Measurements from ENCODE around the gene KRCC1. TPM values are rescaled to one million over a fixed set of nuclear protein-coding genes. Genes with fewer than 3 reads are reported as not detected.
"Not testable (repeated sequence)": the region's sequence is repeated elsewhere in the genome, so short reads cannot be mapped to it uniquely, and the experiment has no call there.

KRCC1 gene
- polyA plus RNA-seq, 3 donors, result 11.8 to 48.0 (median 17.2) TPM

GRCh38 chr2:88053934-88054781, 1.4 kb downstream of the KRCC1 start:
- H3K27ac ChIP-seq (ENCODE audit: low read depth, low read length), result no peak overlapping the region
- 28 to 52% (median 42%) methylated on average over 10 of the region's 10 CpGs for WGBS, 3 donors

GRCh38 chr2:88053296-88053695, 2.3 kb downstream of the KRCC1 start:
- WGBS, 3 donors, result 1 to 10% (median 6%) methylated on average over 1 of the region's 1 CpG
- H3K27ac ChIP-seq (ENCODE audit: low read depth, low read length), result no peak overlapping the region

DNA sequence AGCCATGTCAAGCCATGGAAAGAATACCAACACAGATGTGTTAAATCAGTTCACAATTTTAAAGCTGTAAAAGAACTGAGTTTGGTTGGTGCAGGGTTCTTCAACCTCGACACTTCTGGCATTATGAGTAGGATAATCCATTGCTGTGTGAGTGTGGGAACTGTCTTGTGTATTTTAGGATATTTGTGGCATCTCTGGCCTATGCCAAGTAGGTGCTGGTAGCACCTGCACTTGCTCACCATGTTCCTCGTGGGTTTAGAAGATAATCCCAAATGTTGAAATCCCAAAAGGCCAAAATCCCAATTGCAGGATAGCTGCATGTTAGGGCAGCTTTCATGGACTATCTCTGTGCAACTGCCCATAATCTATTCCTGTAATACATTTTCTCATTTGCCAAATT, 3.8 kb downstream of the KRCC1 start:
- 68 to 87% (median 80%) methylated on average over 2 of the region's 2 CpGs for WGBS, 3 donors

GRCh38 chr2:88049622-88050021, 6.0 kb downstream of the KRCC1 start:
- 71 to 100% (median 87%) methylated on average over 1 of the region's 1 CpG for whole genome bisulfite sequencing, 3 donors
- H3K27ac ChIP-seq (ENCODE audit: low read depth, low read length), result no peak overlapping the region

More for the DNA sequence above, 3.8 kb downstream of the KRCC1 start:
- H3K27ac ChIP-seq (ENCODE audit: low read depth, low read length), result no peak overlapping the region

DNA sequence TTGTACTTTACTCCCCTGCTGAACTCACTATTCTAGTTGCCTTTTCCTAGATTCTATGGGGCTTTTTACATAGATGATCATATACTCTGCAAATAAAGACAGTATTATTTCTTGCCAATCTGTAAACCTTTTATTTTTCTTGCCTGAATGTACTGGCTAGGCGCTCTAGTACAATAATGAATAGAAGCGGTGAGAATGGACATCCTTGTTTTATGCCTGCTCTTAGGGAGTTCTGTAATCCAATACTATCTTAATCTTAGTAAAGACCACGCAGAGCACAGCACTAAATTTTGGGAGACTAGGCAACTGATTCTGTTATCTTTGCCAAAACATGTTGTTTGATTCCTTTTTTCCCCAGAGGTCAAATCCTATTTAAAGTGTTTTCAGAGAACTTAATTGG, 7.0 kb downstream of the KRCC1 start:
- WGBS, 3 donors, result 85 to 93% (median 85%) methylated on average over 3 of the region's 3 CpGs
- no peak overlapping the region for H3K27ac ChIP-seq (ENCODE audit: low read depth, low read length)

DNA sequence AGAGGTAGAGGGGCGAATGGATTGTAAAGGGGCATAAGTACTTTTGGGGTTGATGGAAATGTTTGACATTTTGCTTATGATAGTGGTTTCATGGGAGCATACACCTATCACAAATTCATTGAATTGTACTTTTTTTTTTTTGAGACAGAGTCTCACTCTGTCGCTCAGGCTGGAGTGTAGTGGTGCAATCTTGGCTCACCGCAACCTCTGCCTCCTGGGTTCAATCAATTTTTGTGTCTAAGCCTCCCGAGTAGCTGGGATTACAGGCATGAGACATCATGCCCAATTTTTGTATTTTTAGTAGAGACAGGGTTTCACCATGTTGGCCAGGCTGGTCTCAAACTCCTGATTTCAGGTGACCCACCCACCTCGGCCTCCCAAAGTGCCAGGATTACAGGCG, 10.0 kb downstream of the KRCC1 start:
- H3K27ac ChIP-seq (ENCODE audit: low read depth, low read length), result not testable (repeated sequence)
- 88 to 92% (median 89%) methylated on average over 6 of the region's 6 CpGs for WGBS, 3 donors

GRCh38 chr2:88042476-88042875, 13.1 kb downstream of the KRCC1 start:
- 97 to 99% (median 99%) methylated on average over 5 of the region's 5 CpGs for WGBS, 3 donors
- no peak overlapping the region for H3K27ac ChIP-seq (ENCODE audit: low read depth, low read length)

DNA sequence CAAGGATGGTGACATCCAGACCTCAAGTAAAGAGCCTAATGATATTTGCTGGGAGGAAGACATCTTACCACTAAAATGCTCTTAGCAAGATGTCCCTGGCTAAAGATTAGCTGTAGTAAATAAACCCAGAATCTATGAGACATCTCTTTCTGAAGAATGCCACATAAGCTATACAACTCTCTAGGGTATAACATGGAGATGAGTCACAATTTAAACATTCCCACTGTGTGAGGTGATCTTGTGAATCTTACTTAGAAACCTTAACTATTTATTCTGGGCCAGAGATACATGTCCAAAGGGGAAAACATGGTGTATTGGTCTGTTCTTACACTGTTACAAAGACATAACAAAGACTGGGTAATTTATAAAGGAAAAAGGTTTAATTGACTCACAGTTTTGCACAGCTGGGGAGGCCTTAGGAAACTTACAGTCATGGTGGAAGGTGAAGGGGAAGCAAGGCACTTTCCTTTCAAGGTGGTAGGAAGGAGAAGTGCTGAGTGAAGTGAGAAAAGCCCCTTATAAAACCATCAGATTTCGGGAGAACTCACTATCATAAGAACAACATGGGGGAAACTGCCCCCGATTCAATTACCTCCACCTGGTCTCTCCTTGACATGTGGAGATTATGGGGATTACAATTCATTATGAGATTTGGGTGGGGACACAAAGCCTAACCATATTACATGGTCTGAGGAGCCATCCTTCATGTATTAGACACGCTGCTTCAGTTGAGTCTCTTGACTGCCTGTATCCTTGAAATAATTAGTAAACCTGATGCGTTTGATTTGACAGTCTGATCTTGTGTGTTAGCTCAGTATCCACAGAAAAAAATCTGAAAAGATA, 17.1 kb downstream of the KRCC1 start:
- H3K27ac ChIP-seq (ENCODE audit: low read depth, low read length), result no peak overlapping the region
- WGBS, 3 donors, result 95 to 97% (median 96%) methylated on average over 4 of the region's 4 CpGs

- H3K27ac ChIP-seq (ENCODE audit: low read depth, low read length), result no peak overlapping the region
Measured at GRCh38 chr2:88036606-88037005, 19.0 kb downstream of the KRCC1 start.

DNA sequence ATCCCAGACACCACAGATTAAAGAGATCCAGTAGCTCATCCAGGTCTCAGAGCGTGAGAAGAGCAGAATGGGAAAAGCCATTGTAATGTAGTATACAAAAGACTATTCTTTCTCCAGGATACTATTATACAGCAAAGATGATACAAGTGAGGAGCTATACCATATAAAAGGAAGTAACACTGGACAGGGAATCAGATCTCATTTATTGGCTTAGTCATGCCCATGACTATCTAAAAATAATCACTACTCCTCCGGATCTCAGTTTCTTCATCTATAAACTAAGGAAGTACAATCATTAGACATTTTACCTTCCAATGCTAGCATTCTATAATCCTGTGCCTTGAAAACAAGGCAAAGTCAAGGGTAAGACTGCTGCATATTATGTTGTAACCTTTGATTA, 19.4 kb downstream of the KRCC1 start:
- no peak overlapping the region for H3K27ac ChIP-seq (ENCODE audit: low read depth, low read length)
- WGBS, 3 donors, result 69 to 83% (median 78%) methylated on average over 2 of the region's 2 CpGs

GRCh38 chr2:88032070-88032702, 23.4 kb downstream of the KRCC1 start:
- WGBS, 3 donors, result 94 to 98% (median 95%) methylated on average over 7 of the region's 7 CpGs

GRCh38 chr2:88028931-88029330, 26.7 kb downstream of the KRCC1 start:
- no peak overlapping the region for H3K27ac ChIP-seq (ENCODE audit: low read depth, low read length)
- WGBS, 3 donors, result 95 to 98% (median 95%) methylated on average over 4 of the region's 4 CpGs

More at GRCh38 chr2:88032070-88032702, 23.4 kb downstream of the KRCC1 start:
- H3K27ac ChIP-seq (ENCODE audit: low read depth, low read length), result no peak overlapping the region

DNA sequence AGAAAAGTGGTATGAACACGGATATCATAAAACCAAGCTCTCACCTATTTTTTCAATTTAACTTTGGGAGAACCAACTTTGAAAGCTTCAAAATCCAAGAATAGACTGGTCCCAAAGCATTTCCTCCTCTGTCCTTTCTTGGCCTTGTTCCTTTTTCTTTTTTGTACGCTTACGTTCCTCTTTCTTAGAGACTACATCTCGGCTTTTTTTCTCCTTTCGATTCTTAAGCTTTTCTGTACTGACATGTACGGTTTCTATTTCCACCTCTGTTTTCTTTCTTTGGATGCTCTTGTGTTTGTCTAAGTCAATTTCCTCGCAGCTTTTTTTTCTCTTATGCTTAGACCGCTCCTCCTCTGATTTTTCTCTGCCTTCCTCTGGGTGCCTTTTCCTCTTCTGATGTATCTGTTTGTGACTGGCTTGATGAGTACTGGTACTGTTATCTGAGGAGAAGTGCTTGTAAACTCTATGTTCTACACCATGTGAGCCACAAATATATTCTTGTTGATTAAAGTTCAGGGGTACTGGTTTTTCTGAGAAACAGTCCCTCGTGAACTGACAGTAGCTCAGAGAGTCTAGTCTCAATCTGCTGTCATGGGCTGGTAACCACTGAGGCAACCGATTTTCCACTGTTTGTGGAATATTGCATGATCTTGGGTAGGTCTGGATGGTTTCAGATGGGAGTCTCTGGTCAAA, 27.7 kb downstream of the KRCC1 start:
- H3K27ac ChIP-seq (ENCODE audit: low read depth, low read length), result no peak overlapping the region
- WGBS, 3 donors, result 62 to 95% (median 65%) methylated on average over 10 of the region's 10 CpGs

- WGBS, 3 donors, result 78 to 86% (median 82%) methylated on average over 6 of the region's 6 CpGs
- H3K27ac ChIP-seq (ENCODE audit: low read depth, low read length), result no peak overlapping the region
Measured at GRCh38 chr2:88024509-88024908, 31.1 kb downstream of the KRCC1 start.

GRCh38 chr2:88022669-88022921, 33.0 kb downstream of the KRCC1 start:
- 39 to 90% (median 85%) methylated on average over 5 of the region's 5 CpGs for WGBS, 3 donors
- H3K27ac ChIP-seq (ENCODE audit: low read depth, low read length), result no peak overlapping the region

DNA sequence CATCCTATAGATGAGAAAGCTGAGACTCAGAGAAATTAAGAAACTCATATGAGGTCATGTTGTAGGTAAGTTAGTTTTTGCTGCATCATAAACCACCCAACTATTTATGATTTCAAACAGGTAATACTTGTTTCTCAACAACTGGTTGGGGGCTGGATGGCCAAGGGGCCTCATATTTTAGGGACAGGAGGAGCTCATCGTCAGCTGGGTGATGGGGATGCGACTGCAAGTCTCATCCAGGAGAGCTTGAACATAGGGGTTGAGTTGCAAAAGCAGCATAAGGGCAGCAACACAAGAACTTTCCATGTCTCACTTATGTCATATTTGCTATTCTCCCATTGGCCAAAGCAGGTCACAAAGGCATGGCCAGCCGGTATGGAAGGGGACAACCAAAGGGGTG, 35.6 kb downstream of the KRCC1 start:
- WGBS, 3 donors, result 86 to 90% (median 90%) methylated on average over 3 of the region's 3 CpGs

GRCh38 chr2:88018909-88019308, 36.7 kb downstream of the KRCC1 start:
- H3K27ac ChIP-seq (ENCODE audit: low read depth, low read length), result no peak overlapping the region
- WGBS, 3 donors, result 88 to 94% (median 91%) methylated on average over 6 of the region's 6 CpGs

More for the DNA sequence above, 35.6 kb downstream of the KRCC1 start:
- H3K27ac ChIP-seq (ENCODE audit: low read depth, low read length), result no peak overlapping the region

- 87 to 90% (median 89%) methylated on average over 11 of the region's 11 CpGs for WGBS, 3 donors
- not testable (repeated sequence) for H3K27ac ChIP-seq (ENCODE audit: low read depth, low read length)
Measured at GRCh38 chr2:88018077-88018805, 37.3 kb downstream of the KRCC1 start.

Data from adipose tissue (tissue), 3 donors.